ENCODE data around the gene TAF11L5.
A peak's percentile ranks its signal among the peaks of the same experiment; 100 is the strongest.
"Not testable (repeated sequence)": the region's sequence is repeated elsewhere in the genome, so short reads cannot be mapped to it uniquely, and the experiment has no call there.

The TAF11L5 gene

GRCh38 chr5:17524935-17525334 is at the start of gene TAF11L5:
TAF11L5 (plus strand) TSS chr5:17525235.
- not testable (repeated sequence) for DNase-seq

- DNase-seq, result no peak
Observed at GRCh38 chr5:17477043-17477442, 48.0 kb upstream of the TAF11L5 start.

GRCh38 chr5:17477573-17478265 is 47.3 kb upstream of the TAF11L5 start:
- no peak for DNase-seq

- DNase-seq, result no peak
Observed at GRCh38 chr5:17481378-17481777, 43.7 kb upstream of the TAF11L5 start.

- no peak for DNase-seq
Observed at GRCh38 chr5:17482790-17483189, 42.2 kb upstream of the TAF11L5 start.

DNA sequence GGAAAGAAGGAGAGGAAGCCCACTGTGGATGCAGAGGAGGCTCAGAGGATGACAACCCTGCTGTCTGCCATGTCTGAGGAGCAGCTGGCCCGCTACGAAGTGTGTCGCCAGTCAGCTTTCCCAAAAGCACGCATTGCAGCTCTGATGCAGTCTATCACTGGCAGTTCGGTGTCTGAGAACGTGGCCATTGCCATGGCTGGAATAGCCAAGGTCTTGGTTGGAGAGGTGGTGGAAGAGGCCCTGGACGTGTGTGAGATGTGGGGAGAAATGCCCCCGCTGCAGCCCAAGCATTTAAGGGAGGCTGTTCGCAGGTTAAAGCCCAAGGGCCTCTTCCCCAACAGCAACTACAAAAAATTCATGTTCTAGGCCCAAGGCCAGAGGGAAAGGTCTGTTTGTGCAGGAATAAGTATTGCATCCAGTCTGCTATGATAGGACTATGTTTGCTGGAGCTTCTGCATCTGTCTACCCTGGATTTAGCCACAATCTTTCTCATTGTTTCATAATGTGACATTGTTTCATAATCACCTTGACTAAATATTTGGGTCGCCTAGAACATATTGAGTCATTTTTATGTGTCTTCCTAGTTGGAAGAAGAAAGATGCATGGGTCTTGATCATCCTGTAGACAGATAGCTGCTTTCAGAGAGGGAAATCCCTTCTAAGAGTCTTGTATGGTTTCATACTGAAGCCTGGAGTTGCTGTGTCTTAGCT is 38.4 kb upstream of the TAF11L5 start:
- not testable (repeated sequence) for DNase-seq

GRCh38 chr5:17487174-17487512 is 37.9 kb upstream of the TAF11L5 start:
- no peak for DNase-seq

- not testable (repeated sequence) for DNase-seq
Observed at GRCh38 chr5:17491257-17491656, 33.8 kb upstream of the TAF11L5 start.

DNA sequence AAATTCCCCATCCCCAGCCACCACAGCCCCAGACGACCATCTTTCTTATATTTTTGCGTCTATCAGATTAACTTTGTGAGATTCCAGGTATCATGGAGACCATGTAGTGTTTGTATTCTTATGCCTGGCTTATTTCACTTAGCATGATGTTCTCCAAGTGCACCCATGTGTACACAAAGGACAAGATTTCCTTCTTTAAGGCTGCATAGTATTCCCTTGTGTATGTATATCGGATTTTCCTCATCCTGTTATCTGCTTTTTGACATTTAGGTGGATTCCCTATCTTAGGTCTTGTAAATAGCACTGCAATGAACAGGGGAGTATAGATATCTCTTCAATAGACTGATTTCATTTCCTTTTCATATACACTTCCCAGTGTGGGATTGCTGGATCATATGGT is 32.3 kb upstream of the TAF11L5 start:
- no peak for DNase-seq

DNA sequence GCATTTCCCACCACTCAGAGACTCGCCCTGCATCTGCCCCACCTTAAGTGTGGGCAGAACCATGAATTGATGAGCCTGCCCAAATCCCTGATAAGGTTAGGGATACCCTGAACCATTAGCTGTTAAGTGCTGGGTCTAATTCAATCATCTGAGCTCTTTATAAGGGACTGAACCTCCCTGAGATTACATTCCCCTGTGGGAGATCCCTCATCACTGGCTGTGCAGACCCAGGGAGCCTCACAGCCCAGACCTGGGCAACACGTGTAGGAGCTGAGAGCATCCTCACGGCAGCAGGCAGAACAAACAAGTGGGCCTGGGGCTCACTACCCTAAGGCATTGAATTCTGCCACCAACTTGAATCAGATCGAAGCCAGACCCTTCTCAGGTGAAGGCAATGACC is 27.6 kb upstream of the TAF11L5 start:
- DNase-seq, result no peak

- not testable (repeated sequence) for DNase-seq
Observed at GRCh38 chr5:17497931-17498330, 27.1 kb upstream of the TAF11L5 start, which contains the start of gene TAF11L2. TAF11L2 (plus strand) TSS chr5:17498231.

DNA sequence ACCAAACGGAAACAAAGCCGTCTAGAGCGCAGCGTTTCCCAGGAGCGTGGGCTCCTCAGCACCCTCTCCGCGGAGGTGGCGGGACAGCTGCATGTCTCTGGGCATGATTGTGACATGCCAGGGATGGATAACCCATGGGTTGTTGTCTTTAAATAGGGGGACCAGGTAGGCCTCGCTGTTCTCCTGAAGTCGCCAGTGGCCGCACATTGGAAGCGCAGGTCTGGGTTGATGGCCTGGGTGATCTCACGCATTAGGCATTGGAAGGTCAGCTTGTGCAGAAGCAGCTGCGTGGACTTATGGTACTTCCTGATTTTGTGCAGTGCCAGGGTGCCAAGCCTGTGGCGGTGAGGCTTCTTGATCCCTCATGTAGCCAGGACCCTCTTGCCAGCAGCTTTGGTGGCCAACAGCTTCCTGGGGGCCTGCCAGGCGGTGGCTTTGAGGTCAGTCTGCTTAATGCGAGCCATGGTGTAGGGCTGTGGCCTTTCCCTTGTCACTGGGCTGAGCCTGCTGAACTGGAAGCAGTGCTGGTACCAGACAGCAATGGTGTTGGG is 13.2 kb upstream of the TAF11L5 start:
- no peak for DNase-seq

DNA sequence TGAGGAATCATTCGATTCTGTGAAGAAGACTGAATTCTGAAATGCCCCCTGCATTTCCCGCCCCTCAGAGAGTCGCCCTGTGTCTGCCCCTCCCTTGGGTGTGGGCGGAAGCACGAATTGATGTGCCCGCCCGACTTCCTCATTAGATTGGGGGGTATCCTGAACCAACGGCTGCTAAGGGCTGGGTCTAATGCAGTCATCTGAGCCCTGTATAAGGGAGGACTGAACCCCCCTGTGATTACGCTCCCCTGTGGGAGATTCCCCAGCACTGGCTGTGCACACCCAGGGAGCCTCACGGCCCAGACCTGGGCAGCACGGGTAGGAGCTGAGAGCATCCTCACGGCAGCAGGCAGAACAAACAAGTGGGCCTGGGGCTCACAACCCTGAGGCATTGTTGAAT is 7.5 kb upstream of the TAF11L5 start:
- peak in 1 of 2 experiments; percentile 2 for DNase-seq

DNA sequence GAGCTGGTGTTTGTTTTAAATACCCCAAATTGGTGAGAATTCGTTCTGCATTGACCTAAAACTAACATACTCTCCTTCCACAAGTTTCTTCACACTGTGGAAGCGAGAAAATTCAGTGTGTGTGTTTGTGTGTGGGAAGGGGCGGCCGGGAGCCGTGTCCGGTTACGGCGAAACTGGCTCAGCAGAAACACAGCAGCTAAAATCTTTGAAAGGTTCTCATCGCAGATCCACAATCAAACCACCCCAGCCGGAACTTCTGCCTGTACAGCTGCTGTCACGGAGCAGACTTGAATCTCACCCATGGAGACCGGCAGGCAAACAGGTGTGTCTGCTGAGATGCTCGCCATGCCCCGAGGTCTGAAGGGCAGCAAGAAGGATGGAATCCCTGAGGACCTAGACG is 7.0 kb upstream of the TAF11L5 start, which contains the start of gene TAF11L3:
TAF11L3 (plus strand) TSS at position 301 of the 400 bp plus-strand sequence.
- DNase-seq, result not testable (repeated sequence)

DNA sequence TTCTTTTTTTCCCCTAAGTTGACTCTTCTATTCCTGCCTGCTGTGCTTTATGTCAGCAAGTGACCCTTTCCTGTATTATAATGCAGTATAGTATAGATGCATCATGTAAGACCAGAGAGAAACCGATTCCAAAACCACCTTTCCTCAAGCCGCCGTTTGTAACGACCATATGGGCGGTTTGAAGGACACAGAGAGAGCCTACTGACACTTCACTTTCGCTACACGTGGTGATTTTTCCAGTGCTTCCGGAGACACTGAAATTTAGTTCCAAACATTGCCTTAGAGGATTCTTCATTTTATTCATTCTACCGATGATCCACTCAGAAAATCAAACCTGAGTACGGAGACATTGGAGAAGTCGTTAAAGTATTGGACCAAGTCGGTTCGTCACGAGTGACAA is 5.5 kb upstream of the TAF11L5 start:
- not testable (repeated sequence) for DNase-seq

DNA sequence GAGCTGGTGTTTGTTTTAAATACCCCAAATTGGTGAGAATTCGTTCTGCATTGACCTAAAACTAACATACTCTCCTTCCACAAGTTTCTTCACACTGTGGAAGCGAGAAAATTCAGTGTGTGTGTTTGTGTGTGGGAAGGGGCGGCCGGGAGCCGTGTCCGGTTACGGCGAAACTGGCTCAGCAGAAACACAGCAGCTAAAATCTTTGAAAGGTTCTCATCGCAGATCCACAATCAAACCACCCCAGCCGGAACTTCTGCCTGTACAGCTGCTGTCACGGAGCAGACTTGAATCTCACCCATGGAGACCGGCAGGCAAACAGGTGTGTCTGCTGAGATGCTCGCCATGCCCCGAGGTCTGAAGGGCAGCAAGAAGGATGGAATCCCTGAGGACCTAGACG is 3.5 kb upstream of the TAF11L5 start, which contains the start of gene TAF11L4:
TAF11L4 (plus strand) TSS at position 301 of the 400 bp plus-strand sequence.
- not testable (repeated sequence) for DNase-seq

- DNase-seq, result peak in 1 of 2 experiments; percentile 11
Observed at GRCh38 chr5:17526504-17526903, 1.5 kb downstream of the TAF11L5 start.

- DNase-seq, result not testable (repeated sequence)
Observed at GRCh38 chr5:17528369-17528768, 3.3 kb downstream of the TAF11L5 start, which contains the start of gene TAF11L6. TAF11L6 (plus strand) TSS chr5:17528669.

Data from stimulated activated CD4-positive, alpha-beta T cell treated with anti-CD3 and anti-CD28 coated beads, Interleukin-4, amount 100 ng/mL, for 4 hours (primary cell).